HG03575 (cell line): Measurements from ENCODE around the gene ZNF830.
"Not testable (repeated sequence)": the region's sequence is repeated elsewhere in the genome, so short reads cannot be mapped to it uniquely, and the experiment has no call there.

Source experiments
- ATAC-seq: cut with Tn5 transposase; IDR thresholded peaks from one replicate; pipeline ENCODE4 v1.9.1; 2021; ENCODE audit not compliant: unreplicated experiment, insufficient number of reproducible peaks, low FRiP score; ENCODE audit errors: extremely low read depth

Gene ZNF830

GRCh38 chr17:34989473-34989872 lies 28.1 kb downstream of the ZNF830 start:
- ATAC-seq, result no peak

GRCh38 chr17:34990921-34991365 lies 29.6 kb downstream of the ZNF830 start:
- no peak for ATAC-seq

DNA sequence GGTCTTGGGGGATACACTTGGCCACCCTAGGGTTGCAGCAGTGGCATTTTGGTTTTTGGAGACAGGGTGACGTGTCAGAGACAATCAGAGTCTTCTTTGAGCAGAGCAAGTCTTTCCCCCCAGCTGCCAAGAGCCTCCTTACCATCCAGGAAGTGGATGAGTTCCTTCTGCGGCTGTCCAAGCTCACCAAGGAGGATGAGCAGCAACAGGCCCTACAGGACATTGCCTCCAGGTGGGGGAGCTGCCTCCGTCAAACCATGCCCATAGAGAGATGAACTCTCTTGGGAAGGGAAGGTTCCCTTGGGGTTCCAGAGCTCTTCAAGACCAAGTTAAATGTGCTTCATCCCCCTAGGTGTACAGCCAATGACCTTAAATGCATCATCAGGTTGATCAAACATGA lies 30.3 kb downstream of the ZNF830 start:
- no peak for ATAC-seq

GRCh38 chr17:34993031-34993430 lies 31.7 kb downstream of the ZNF830 start:
- ATAC-seq, result no peak

DNA sequence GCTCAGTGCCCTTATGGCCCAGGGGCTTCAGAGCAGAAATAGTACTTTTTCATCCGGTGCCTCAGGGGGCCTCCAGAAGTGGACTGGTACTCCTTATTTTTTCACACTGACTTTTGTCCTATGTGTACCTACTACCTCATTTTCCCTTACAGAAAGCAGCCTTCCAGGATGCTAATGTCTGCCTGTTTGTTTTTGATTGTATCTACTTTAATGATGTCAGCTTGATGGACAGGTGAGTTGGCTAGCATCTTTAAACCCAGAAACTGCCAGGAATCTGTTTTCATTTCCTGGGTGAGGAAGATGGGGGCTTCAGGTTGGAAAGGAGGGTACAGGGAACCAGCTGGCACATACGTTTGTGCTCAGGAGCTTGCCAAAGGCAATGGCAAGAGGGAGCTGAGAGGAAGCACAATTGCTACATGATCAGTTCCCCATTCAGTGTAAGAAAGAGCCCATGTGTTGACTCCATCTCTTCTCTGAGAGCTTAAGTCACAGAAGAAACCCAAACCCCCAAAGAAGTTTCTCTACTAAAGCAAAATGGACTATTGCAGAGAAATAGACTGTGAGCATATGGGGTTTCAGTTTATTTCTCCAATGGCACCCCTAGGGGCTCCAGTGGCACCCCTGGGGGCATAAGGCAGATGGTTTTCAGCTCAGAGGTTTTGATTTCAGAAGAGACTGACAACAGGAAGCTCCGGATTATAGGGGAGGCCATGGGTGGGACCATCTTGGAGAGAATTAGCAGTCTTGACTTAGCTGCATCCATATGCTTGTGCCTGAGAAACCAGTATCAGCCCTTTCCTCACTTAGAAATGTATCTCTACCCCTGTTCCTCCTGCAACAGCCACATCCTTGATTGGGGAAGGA lies 35.3 kb downstream of the ZNF830 start:
- no peak for ATAC-seq

DNA sequence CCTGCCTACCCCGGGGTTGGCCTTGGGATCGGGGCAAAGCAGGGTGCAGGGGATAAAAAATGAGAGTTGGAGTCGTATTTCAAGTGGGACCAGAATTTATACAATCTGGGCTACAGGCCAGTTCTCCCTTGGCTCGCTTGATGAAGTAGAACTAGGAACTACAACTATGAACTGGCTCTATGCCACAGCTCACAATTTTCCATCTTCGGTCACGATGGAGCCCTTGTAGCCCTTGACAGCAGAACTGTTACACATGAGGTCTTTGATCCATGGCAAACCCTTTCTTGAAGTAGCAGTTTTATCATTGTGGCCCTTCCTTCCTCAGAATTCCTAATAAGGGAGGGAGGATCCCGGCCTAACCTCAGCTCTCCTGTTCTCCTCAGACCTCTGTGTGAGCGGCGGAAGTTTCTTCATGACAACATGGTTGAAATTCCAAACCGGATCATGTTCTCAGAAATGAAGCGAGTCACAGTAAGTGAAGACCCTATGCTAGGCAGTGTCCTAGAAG lies 36.1 kb downstream of the ZNF830 start:
- ATAC-seq, result no peak

DNA sequence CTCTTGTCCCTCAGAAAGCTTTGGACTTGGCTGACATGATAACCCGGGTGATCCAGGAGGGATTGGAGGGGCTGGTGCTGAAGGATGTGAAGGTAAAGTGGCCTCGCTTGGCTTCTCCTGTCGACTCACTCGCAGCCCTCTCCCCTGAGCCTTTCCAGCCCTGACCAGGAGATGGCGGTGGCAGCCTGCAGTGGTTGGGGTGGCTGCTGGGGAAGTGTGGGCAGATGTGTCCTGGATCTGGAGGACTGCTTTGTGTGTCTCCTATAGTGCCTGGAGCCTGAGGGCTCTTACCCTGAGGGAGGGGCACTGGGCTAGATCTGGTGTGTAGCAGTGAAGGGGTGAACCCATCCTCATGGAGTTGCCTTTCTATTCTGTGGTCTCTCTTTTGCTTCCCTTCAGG lies 36.9 kb downstream of the ZNF830 start:
- no peak for ATAC-seq

DNA sequence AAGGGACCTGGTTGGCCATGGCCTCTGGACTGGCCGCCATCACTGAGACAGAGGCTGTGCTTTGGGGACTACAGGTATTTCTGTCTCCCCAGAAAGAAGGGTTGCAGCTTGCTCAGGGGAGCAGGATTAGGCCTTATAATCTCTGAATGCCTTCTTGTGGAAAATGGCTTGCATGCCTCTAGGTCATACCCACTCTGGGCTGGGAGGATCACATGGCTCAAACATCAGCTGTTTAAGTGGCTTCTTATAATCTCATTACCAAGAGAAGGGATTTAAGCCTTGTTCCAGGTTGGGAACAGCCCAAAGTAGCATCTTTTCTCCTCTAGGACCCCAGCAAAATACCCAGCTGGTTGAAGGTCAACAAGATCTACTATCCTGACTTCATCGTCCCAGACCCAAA lies 38.1 kb downstream of the ZNF830 start:
- ATAC-seq, result no peak

GRCh38 chr17:35000965-35001364 lies 39.6 kb downstream of the ZNF830 start:
- not testable (repeated sequence) for ATAC-seq

DNA sequence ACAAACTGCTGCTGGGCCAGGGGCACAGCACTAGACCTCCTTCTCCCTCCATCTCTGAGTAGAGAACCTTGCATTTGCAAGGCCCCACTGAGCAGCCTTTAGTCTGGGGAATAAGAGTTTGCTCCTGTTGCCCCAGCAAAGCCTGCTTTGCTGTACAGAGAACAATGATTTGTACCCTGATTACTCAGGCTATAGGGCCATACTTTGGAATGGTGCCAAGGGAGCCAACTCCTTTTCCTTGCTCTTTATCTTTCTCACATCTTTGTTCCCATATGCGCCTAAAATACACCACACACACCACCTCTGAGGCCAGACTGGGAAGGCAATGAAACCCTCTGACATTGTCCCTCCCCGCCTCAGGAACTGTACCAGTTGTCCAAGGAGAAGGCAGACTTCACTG lies 40.2 kb downstream of the ZNF830 start:
- ATAC-seq, result no peak

DNA sequence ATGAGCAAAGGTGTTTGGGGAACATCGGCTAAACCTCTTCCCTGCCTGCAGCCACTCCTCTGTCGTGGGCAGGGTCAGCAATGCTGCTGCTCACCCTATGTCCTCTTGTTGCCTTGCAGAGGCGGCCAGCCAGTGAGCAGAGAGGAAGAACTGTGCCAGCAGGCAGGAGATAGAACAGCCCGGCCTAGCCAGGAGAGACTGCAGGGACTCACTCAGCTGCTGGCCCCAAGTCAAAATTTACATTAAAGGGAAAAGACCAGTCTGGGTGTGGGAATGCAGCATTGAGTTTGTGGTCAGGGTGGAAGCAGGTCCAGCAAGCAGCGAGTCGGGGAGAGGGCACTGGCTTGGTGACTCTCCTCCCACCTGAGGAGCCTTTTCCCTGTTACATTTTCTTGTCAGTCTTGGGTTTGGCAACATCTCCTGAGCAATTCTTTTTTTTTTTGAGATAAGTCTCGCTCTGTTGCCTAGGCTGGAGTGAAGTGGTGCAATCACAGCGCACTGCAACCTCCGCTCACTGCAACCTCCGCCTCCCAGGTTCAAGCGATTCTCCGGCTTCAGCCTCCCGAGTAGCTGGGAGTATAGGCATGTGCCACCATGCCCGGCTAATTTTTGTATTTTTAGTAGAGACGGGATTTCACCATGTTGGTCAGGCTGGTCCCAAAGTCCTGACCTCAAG lies 41.7 kb downstream of the ZNF830 start:
- ATAC-seq, result no peak

GRCh38 chr17:35003778-35004177 lies 42.4 kb downstream of the ZNF830 start:
- no peak for ATAC-seq

- ATAC-seq, result no peak
These were observed 45.0 kb downstream of the ZNF830 start for GRCh38 chr17:35006345-35006744.

DNA sequence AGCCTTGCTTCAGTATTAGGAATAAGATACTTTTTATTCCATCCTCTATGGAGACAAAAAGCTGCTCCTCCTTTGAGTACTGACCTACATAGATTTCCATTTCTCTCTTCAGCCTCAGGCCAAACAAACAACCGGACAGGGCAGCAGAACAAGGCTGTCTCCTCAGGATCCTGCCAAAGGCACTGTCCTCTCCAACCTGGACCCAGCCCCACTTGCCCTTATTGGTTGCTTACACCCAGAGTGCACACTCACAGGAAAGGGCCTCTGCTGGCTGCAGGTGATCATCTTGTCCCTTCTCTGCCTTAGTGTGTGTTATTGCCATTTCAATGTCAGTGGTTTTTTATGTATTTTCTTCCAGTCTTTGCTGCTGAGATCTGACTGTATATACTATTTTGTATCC lies 45.6 kb downstream of the ZNF830 start:
- ATAC-seq, result no peak

DNA sequence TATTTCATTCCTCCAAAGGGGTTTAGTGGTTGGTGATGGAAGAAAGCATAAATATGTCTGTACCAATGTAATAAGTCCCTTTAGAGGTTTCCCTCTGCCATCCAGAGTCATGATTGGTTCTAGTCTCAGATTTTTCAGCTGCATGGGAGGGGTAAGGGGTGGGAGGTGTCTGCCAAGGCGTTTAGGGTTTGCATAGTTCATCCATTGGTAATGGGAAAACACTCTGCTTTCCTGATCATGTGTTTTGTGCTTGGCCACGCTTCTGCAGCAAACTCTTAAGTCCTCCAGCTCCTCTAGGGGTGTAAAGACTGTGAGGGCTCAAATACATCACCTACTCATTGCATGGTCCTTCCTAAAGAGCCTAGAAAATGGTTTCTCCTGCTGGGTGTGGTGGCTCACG lies 48.8 kb downstream of the ZNF830 start:
- no peak for ATAC-seq

DNA sequence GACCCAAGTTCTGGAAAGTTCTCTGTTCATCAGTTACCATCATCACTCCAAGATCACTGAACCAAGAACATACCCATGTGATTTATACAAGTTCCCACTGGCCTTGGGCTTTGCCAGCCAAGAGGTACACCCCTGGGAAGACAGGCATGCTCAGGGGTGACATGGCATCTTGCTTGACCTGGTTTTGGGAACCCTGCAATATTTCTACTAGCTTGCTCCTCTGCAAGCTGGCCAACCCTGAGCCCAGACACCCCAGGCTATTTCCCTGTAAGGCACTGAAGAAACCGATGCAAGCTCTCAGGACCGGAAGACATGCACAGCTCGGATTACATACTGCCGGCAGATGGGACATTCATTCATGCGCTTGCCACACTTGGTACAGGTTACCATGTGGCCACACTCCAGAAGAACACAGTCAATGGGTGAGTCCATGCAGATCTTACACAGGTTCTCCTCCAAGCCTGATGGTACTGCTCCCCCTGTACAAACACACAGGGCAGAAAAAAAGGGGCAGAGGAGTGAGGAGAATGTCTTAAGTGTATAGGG lies 50.4 kb downstream of the ZNF830 start:
- ATAC-seq, result no peak
